Dermis microvascular lymphatic vessel endothelial cell (primary cell): ENCODE results near the gene NFKB1. TPM values are rescaled to one million over a fixed set of nuclear protein-coding genes. Genes with fewer than 3 reads are reported as not detected.

Experiments
- DNase-seq, 2 donors: peaks; one replicate each; pipeline versions ENCODE4 v3.0.0 to v3.0.0-alpha.2; 2010; ENCODE audit warnings: low read depth in 2 of 2
- total RNA-seq: library from RNA; depleted of rRNA; stranded (reverse); fragments of >200 nt; gene quantifications from 2 replicates; pipeline ENCODE4 v1.2.1, GENCODE V29; 2014

The NFKB1 gene
- total RNA-seq, 1 donor from 2014 or later, result 43.5 TPM

GRCh38 chr4:102500352-102500695, 835 bp upstream of the NFKB1 start:
- DNase-seq, result peak in 1 of 2 donors; percentile 53

GRCh38 chr4:102501447-102501696, 213 bp downstream of the NFKB1 start:
- no peak for DNase-seq

GRCh38 chr4:102502543-102502818, 1.3 kb downstream of the NFKB1 start:
- DNase-seq, result no peak

- no peak for DNase-seq
Observed at GRCh38 chr4:102503301-102503746, 2.2 kb downstream of the NFKB1 start.

- DNase-seq, result no peak
Observed at GRCh38 chr4:102503831-102504786, 3.0 kb downstream of the NFKB1 start.

GRCh38 chr4:102504941-102505340, 3.8 kb downstream of the NFKB1 start:
- no peak for DNase-seq

- DNase-seq, result no peak
Observed at GRCh38 chr4:102505708-102506107, 4.5 kb downstream of the NFKB1 start.

GRCh38 chr4:102506523-102506922, 5.4 kb downstream of the NFKB1 start:
- DNase-seq, result no peak

- peak in 1 of 2 donors; percentile 34 for DNase-seq
Observed at GRCh38 chr4:102511830-102512605, 10.9 kb downstream of the NFKB1 start.

- DNase-seq, result peak; percentile 46 to 57
Observed at GRCh38 chr4:102514298-102514964, 13.3 kb downstream of the NFKB1 start.

- no peak for DNase-seq
Observed at GRCh38 chr4:102517753-102518152, 16.6 kb downstream of the NFKB1 start.

- peak in 1 of 2 donors; percentile 31 for DNase-seq
Observed at GRCh38 chr4:102518703-102519131, 17.6 kb downstream of the NFKB1 start.

- DNase-seq, result no peak
Observed at GRCh38 chr4:102519925-102520324, 18.8 kb downstream of the NFKB1 start.

GRCh38 chr4:102521570-102521969, 20.4 kb downstream of the NFKB1 start:
- no peak for DNase-seq

GRCh38 chr4:102522031-102522440, 20.9 kb downstream of the NFKB1 start:
- DNase-seq, result no peak

- no peak for DNase-seq
Observed at GRCh38 chr4:102524691-102525090, 23.5 kb downstream of the NFKB1 start.

GRCh38 chr4:102525097-102525496, 23.9 kb downstream of the NFKB1 start:
- DNase-seq, result no peak

GRCh38 chr4:102525504-102525903, 24.3 kb downstream of the NFKB1 start:
- DNase-seq, result no peak

- no peak for DNase-seq
Observed at GRCh38 chr4:102526532-102526931, 25.4 kb downstream of the NFKB1 start.

GRCh38 chr4:102527695-102528283, 26.6 kb downstream of the NFKB1 start:
- DNase-seq, result no peak

GRCh38 chr4:102529977-102530376, 28.8 kb downstream of the NFKB1 start:
- DNase-seq, result no peak

GRCh38 chr4:102530986-102531385, 29.8 kb downstream of the NFKB1 start:
- no peak for DNase-seq
